K562 (cell line): ENCODE measurements around the gene IL17D. TPM values are rescaled to one million over a fixed set of nuclear protein-coding genes. Genes with fewer than 3 reads are reported as not detected.

Experiments
- ATAC-seq: fragments of 200-7000 bp; cut with Tn5 transposase; 3 replicates; pipeline ENCODE4 v1.9.1; 2020; ENCODE audit warnings: moderate library complexity
- BruUV-seq: library from RNA; stranded (reverse); fragments of 400-500 nt; replicated peaks from 2 replicates; lab custom pipeline; 2021; lab: Mats Ljungman, UMichigan
- CTCF ChIA-PET: fragments of 300-600 bp; formaldehyde crosslinking; extraction: SDS; loops from one replicate; lab custom pipeline; 2021; ENCODE audit warnings: low intra/inter-chr PET ratio; lab: Yijun Ruan, JAX
- POLR2A ChIA-PET: fragments of 300-600, 350-650 bp; sonication (Branson Sonifier 250); formaldehyde crosslinking; extraction: SDS; loops from one replicate; lab custom pipeline; 2021; ENCODE audit warnings: antibody characterized with exemption, inconsistent platforms; lab: Yijun Ruan, JAX
- DNase-seq, 4 experiments: peaks; one replicate each; pipeline versions ENCODE4 v3.0.0 to v3.0.0-alpha.2; 2011 to 2018; ENCODE audit warnings: low spot score in 3 of 4, mixed read lengths in 3 of 4; ENCODE audit errors: extremely low read depth in 1 of 4
- FAIRE-seq: peaks from 2 replicates; lab custom pipeline; 2011; peaks lifted over from hg19 to GRCh38; lab: Jason Lieb, UNC
- H2AFZ ChIP-seq: 2 replicates; pipeline ENCODE4 v1.6.0; 2011; ENCODE audit warnings: low read depth, low read length, control low read depth, inconsistent platforms
- H3K27ac ChIP-seq: fragments of 200-600 bp; 3 replicates; pipeline ENCODE4 v1.8.0; 2011; ENCODE audit warnings: low read depth, mild to moderate bottlenecking, control low read depth, inconsistent platforms, low read length, moderate library complexity, mixed read lengths; ENCODE audit errors: extremely low read depth
- H3K27me3 ChIP-seq, 2 experiments: fragments of 300-600 bp in 1 of 2; 2 replicates in 1 of 2; 3 replicates in 1 of 2; pipeline versions ENCODE4 v1.6.0 to v1.8.0; 2011; ENCODE audit warnings: inconsistent platforms in 2 of 2, low read length in 2 of 2, mild to moderate bottlenecking in 1 of 2, mixed read lengths in 1 of 2, moderate library complexity in 1 of 2; ENCODE audit not compliant: control insufficient read depth in 2 of 2, insufficient read depth in 2 of 2
- H3K36me3 ChIP-seq: fragments of 300-600 bp; 3 replicates; pipeline ENCODE4 v1.8.0; 2011; ENCODE audit warnings: mild to moderate bottlenecking, low read length, inconsistent platforms; ENCODE audit not compliant: control insufficient read depth, insufficient read depth
- H3K4me1 ChIP-seq, 2 experiments: fragments of 200-600 bp in 1 of 2; replicated peaks in 1 of 2; 2 replicates in 1 of 2; 3 replicates in 1 of 2; pipeline versions ENCODE4 v1.5.1 to v1.8.0; 2011; ENCODE audit warnings: inconsistent platforms in 2 of 2, low read length in 2 of 2, mild to moderate bottlenecking in 1 of 2, mixed read lengths in 1 of 2, moderate library complexity in 1 of 2; ENCODE audit not compliant: control insufficient read depth in 2 of 2, insufficient read depth in 2 of 2
- H3K4me2 ChIP-seq: 2 replicates; pipeline ENCODE4 v1.6.1; 2011; ENCODE audit warnings: low read length, control low read depth, inconsistent platforms, mixed read lengths; ENCODE audit not compliant: insufficient read depth
- H3K4me3 ChIP-seq: fragments of 200-600 bp; sonication (generic), shearing (Covaris generic); 2 replicates; pipeline ENCODE4 v1.5.1; 2016; ENCODE audit warnings: control low read depth, inconsistent platforms
- H3K79me2 ChIP-seq: fragments of 200-600 bp; 3 replicates; pipeline ENCODE4 v1.8.0; 2011; ENCODE audit warnings: low read length, inconsistent platforms; ENCODE audit not compliant: control insufficient read depth, insufficient read depth
- H3K9ac ChIP-seq, 2 experiments: 2 replicates each; pipeline versions ENCODE4 v1.6.0 to v1.6.1; 2011; ENCODE audit warnings: low read depth in 2 of 2, low read length in 2 of 2, control low read depth in 1 of 2, inconsistent platforms in 1 of 2, mild to moderate bottlenecking in 1 of 2, mixed read lengths in 1 of 2; ENCODE audit not compliant: insufficient read depth in 1 of 2
- H3K9me1 ChIP-seq: one replicate; pipeline ENCODE4 v1.6.0; 2011; ENCODE audit warnings: inconsistent platforms, mild to moderate bottlenecking, low read length, moderate library complexity; ENCODE audit not compliant: control insufficient read depth, insufficient read depth
- H3K9me3 ChIP-seq: replicated peaks from 2 replicates; pipeline ENCODE4 v1.5.1; 2011; ENCODE audit warnings: low read depth, low read length, inconsistent platforms; ENCODE audit not compliant: control insufficient read depth, insufficient read depth
- H4K20me1 ChIP-seq: replicated peaks from 2 replicates; pipeline ENCODE4 v1.6.1; 2011; ENCODE audit warnings: low read length, inconsistent platforms, mixed read lengths; ENCODE audit not compliant: control insufficient read depth, insufficient read depth
- FOXP4 ChIP-seq: sonication (generic); formaldehyde crosslinking; IDR thresholded peaks from 2 replicates; pipeline ENCODE4 v1.8.0; 2022; ENCODE audit warnings: mild to moderate bottlenecking, missing genetic modification reagents, borderline replicate concordance
- HOMEZ ChIP-seq: fragments of 250-450 bp; sonication (Bioruptor Pico); IDR thresholded peaks from 2 replicates; pipeline ENCODE4 v1.4.0; 2020; ENCODE audit warnings: mild to moderate bottlenecking, moderate library complexity
- NR4A1 ChIP-seq, 2 experiments: fragments of 250-450 bp in 1 of 2; fragments of 450-650 bp in 1 of 2; sonication (Bioruptor Pico) in 1 of 2; IDR thresholded peaks; 2 replicates each; pipeline versions ENCODE4 v1.4.0 to v1.6.1; 2016 to 2020; ENCODE audit warnings: mild to moderate bottlenecking in 2 of 2, missing compliant biosample characterization in 1 of 2, missing genetic modification characterization in 1 of 2, moderate library complexity in 1 of 2
- SMAD2 ChIP-seq: fragments of 150-350 bp; IDR thresholded peaks from 2 replicates; pipeline ENCODE4 v1.6.1; 2014; ENCODE audit warnings: low read depth, mild to moderate bottlenecking, low read length
- THRA ChIP-seq: fragments of 450-650 bp; IDR thresholded peaks from 2 replicates; pipeline ENCODE4 v1.6.1; 2017; ENCODE audit warnings: mild to moderate bottlenecking, moderate library complexity
- TOE1 ChIP-seq, 2 experiments: fragments of 450-650 bp in 1 of 2; sonication (generic) in 1 of 2; formaldehyde crosslinking in 1 of 2; IDR thresholded peaks; 2 replicates each; pipeline versions ENCODE4 v1.7.1 to v1.8.0; 2016 to 2022; ENCODE audit warnings: borderline replicate concordance in 2 of 2, mild to moderate bottlenecking in 2 of 2, antibody characterized with exemption in 1 of 2, inconsistent platforms in 1 of 2, low read depth in 1 of 2, missing genetic modification reagents in 1 of 2, moderate library complexity in 1 of 2
- USF2 ChIP-seq: sonication (generic); formaldehyde crosslinking; IDR thresholded peaks from 2 replicates; pipeline ENCODE4 v1.5.0; 2020; ENCODE audit warnings: missing genetic modification reagents
- ZFPM2 ChIP-seq: fragments of 250-450 bp; sonication (Bioruptor Pico); IDR thresholded peaks from 2 replicates; pipeline ENCODE4 v1.5.1; 2022; ENCODE audit warnings: mild to moderate bottlenecking
- WGBS: fragments of 100-300 bp; shearing (Covaris generic); methylation state at CpG from one replicate; pipeline ENCODE4 v1.1.6; 2016; ENCODE audit warnings: low coverage, mixed read lengths; ENCODE audit not compliant: insufficient coverage; ENCODE audit errors: missing lambda C conversion rate; 5-methylcytosine and 5-hydroxymethylcytosine counted together
- in situ Hi-C: fragments of 300-500 bp; cut with MboI; formaldehyde crosslinking; loops from 4 replicates; pipeline ENCODE4 v1.15.0; 2018; ENCODE audit warnings: inconsistent platforms, mixed read lengths
- intact Hi-C: fragments of 100-400 bp; cut with micrococcal nuclease; formaldehyde crosslinking; loops from 2 replicates; pipeline ENCODE4 v1.14.2; 2022
- polyA plus RNA-seq, 8 experiments: library from polyadenylated mRNA; depleted of rRNA in 4 of 8; stranded (reverse) in 5 of 8; unstranded in 3 of 8; fragments of >200 nt; fragmentation: Nextera tagmentation in 2 of 8; fragmentation: Illumina TruSeq in 1 of 8; extraction: Ambion mirVana in 2 of 8; extraction: Trizol in 1 of 8; gene quantifications; 2 replicates each; pipeline versions ENCODE4 v1.2.1 to v1.2.3, GENCODE V29; 2011 to 2014; ENCODE audit warnings: inconsistent platforms in 1 of 8, missing spikeins in 1 of 8
- total RNA-seq, 7 experiments: library from RNA; depleted of rRNA in 6 of 7; stranded (reverse); fragments of >200 nt in 6 of 7; fragmentation: Illumina TruSeq in 2 of 7; extraction: Trizol in 2 of 7; gene quantifications; 2 replicates each; pipeline versions ENCODE4 v1.2.1 to v1.2.3, GENCODE V29; 2011 to 2021; ENCODE audit warnings: low replicate concordance in 1 of 7

IL17D gene
- total and polyA plus RNA-seq, 9 of the 15 experiments (the other 6 are each of a cell fraction or from before 2014, with no cell fraction given): 0.04 to 0.55 (median 0.13) TPM; not detected in 4

GRCh38 chr13:20689291-20689690 lies 14.2 kb upstream of the IL17D start (continued):
- TF ChIP-seq FOXP4 (CRISPR knock-in tag) (no peak), USF2 (CRISPR knock-in tag) (no peak), THRA (no peak), SMAD2 (no peak)
- TF ChIP-seq, all 486 proteins: peak for 0

GRCh38 chr13:20691616-20692015 lies 11.9 kb upstream of the IL17D start:
- Histone ChIP-seq H3K79me2 (no peaks in the 10 kb centered on the region), H4K20me1 (no peaks in the 10 kb centered on the region), H3K27me3 (no peaks in the 10 kb centered on the region), H3K4me2 (no peak overlapping the region), H3K4me3 (no peak overlapping the region), H3K27ac (no peak overlapping the region), H3K9me3 (no peaks in the 10 kb centered on the region), H3K36me3 (no peaks in the 10 kb centered on the region), H2AFZ (no peak overlapping the region), H3K9ac (no peak overlapping the region), H3K4me1 (no peaks in the 10 kb centered on the region; a peak in 1 of 5 replicates), H3K9me1 (no peaks in the 10 kb centered on the region)
- 26% methylated on average over 4 of the region's 4 CpGs for WGBS
- no peak for DNase-seq
- TF ChIP-seq TOE1 (IDR thresholded peaks at IDR 0.05; ENCODE audit: borderline replicate concordance): no peak
- TF ChIP-seq TOE1 (CRISPR knock-in tag; IDR thresholded peaks at IDR 0.05; ENCODE audit: borderline replicate concordance, low read depth): no peak
- no peak for TF ChIP-seq HOMEZ (CRISPR knock-in tag)
- TF ChIP-seq FOXP4 (CRISPR knock-in tag): no peak
- TF ChIP-seq NR4A1 (CRISPR knock-in tag; IDR thresholded peaks at IDR 0.05): no peak
- no peak for TF ChIP-seq NR4A1 (tag; IDR thresholded peaks at IDR 0.05)
- no peak for TF ChIP-seq ZFPM2 (CRISPR knock-in tag)
- CTCF ChIA-PET: no interaction called here
- ATAC-seq: no peak
- FAIRE-seq: no peak
- intact Hi-C loops: no loop called here
- POLR2A ChIA-PET: no interaction called here
- in situ Hi-C loops: no loop called here
- no TSS peak for BruUV-seq
